RWPE1 (cell line): Measurements from ENCODE around the gene ROR1.

ENCODE experiments used
- CTCF ChIA-PET: fragments of 350-600 bp; sonication (Branson Sonifier 250); formaldehyde crosslinking; extraction: SDS; loops from one replicate; lab custom pipeline; 2021; lab: Yijun Ruan, JAX
- POLR2A ChIA-PET: fragments of 400-600 bp; formaldehyde crosslinking; extraction: SDS; loops from one replicate; lab custom pipeline; 2020; ENCODE audit warnings: antibody characterized with exemption; ENCODE audit not compliant: low non-redundant PET; lab: Yijun Ruan, JAX
- DNase-seq: peaks from one replicate; pipeline ENCODE4 v3.0.0; 2012; ENCODE audit warnings: low spot score
- H3K27ac ChIP-seq: fragments of 450-650 bp; 2 replicates; pipeline ENCODE4 v1.5.1; 2017
- CTCF ChIP-seq: fragments of 450-650 bp; conservative IDR thresholded peaks from 2 replicates; pipeline ENCODE4 v1.5.1; 2017; ENCODE audit warnings: low read depth, mild to moderate bottlenecking

ROR1 gene

GRCh38 chr1:64150266-64150665 is 376.4 kb downstream of the ROR1 start:
- CTCF ChIA-PET = interaction anchor here (0.7 to 1.3 kb wide), 3 partner anchors 13 to 458 kb away, joined by 3 to 5 read pairs (median 4); no protein-coding TSS in a partner anchor
- no peak overlapping the region for H3K27ac ChIP-seq
- DNase-seq = no peak
- no peak for TF ChIP-seq CTCF
- POLR2A ChIA-PET = no interaction called here

GRCh38 chr1:64150729-64151230 is 377.0 kb downstream of the ROR1 start:
- H3K27ac ChIP-seq = no peak overlapping the region
- POLR2A ChIA-PET = no interaction called here
- TF ChIP-seq CTCF = no peak
- CTCF ChIA-PET = interaction anchor here (1.3 kb wide), 1 partner anchor 14 kb away, joined by 5 read pairs; no protein-coding TSS in a partner anchor
- no peak for DNase-seq

GRCh38 chr1:64155278-64155677 is 381.5 kb downstream of the ROR1 start:
- no peak for DNase-seq

GRCh38 chr1:64161357-64161941 is 387.6 kb downstream of the ROR1 start:
- TF ChIP-seq CTCF = no peak
- H3K27ac ChIP-seq = no peak overlapping the region
- no peak for DNase-seq
- ChIA-PET POLR2A (no interaction called here), CTCF (interaction anchor here (1.0 kb wide), 1 partner anchor 510 kb away, joined by 3 read pairs; no protein-coding TSS in a partner anchor)

More at GRCh38 chr1:64155278-64155677, 381.5 kb downstream of the ROR1 start:
- H3K27ac ChIP-seq = no peak overlapping the region
- ChIA-PET CTCF (interaction anchor here (0.7 kb wide), 1 partner anchor 12 kb away, joined by 4 read pairs; no protein-coding TSS in a partner anchor), POLR2A (no interaction called here)
- no peak for TF ChIP-seq CTCF

GRCh38 chr1:64162151-64162550 is 388.3 kb downstream of the ROR1 start:
- no peak overlapping the region for H3K27ac ChIP-seq
- no peak for TF ChIP-seq CTCF
- ChIA-PET POLR2A (no interaction called here), CTCF (no interaction called here)
- DNase-seq = no peak

- no peak for TF ChIP-seq CTCF
- DNase-seq = no peak
- ChIA-PET POLR2A (no interaction called here), CTCF (interaction anchor here (1.6 kb wide), 1 partner anchor 471 kb away, joined by 6 read pairs; no protein-coding TSS in a partner anchor)
- H3K27ac ChIP-seq = no peak overlapping the region
These were observed 389.0 kb downstream of the ROR1 start for GRCh38 chr1:64162804-64163203.
